Hematopoietic multipotent progenitor cell treated with erythropoietin and hydrocortisone succinate and interleukin-3 and kit ligand, for 15 days (in vitro differentiated cells): ENCODE results near the gene DHX58.
"Not testable (repeated sequence)": the region's sequence is repeated elsewhere in the genome, so short reads cannot be mapped to it uniquely, and the experiment has no call there.

Source experiments
- DNase-seq: peaks from one replicate; pipeline ENCODE4 v3.0.0-alpha.2; 2015; ENCODE audit warnings: low spot score

DHX58 gene

GRCh38 chr17:42112552-42113176 is at the start of gene DHX58:
DHX58 (minus strand) TSS chr17:42112714; CDS start chr17:42111892, 822 bp downstream.
- DNase-seq, result peak; percentile 80

GRCh38 chr17:42160531-42160910 is 48.0 kb upstream of the DHX58 start:
- DNase-seq, result no peak

- no peak for DNase-seq
Observed at GRCh38 chr17:42159796-42160530, 47.4 kb upstream of the DHX58 start.

GRCh38 chr17:42155614-42156045 is 43.1 kb upstream of the DHX58 start:
- DNase-seq, result no peak

- DNase-seq, result no peak
Observed at GRCh38 chr17:42153919-42154742, 41.6 kb upstream of the DHX58 start.

- no peak for DNase-seq
Observed at GRCh38 chr17:42146911-42147607, 34.5 kb upstream of the DHX58 start.

- not testable (repeated sequence) for DNase-seq
Observed at GRCh38 chr17:42143138-42143537, 30.6 kb upstream of the DHX58 start.

- DNase-seq, result no peak
Observed at GRCh38 chr17:42142371-42142896, 29.9 kb upstream of the DHX58 start.

GRCh38 chr17:42141382-42141781 is 28.9 kb upstream of the DHX58 start:
- no peak for DNase-seq

- DNase-seq, result not testable (repeated sequence)
Observed at GRCh38 chr17:42140690-42141089, 28.2 kb upstream of the DHX58 start.

- DNase-seq, result no peak
Observed at GRCh38 chr17:42138749-42139492, 26.4 kb upstream of the DHX58 start.

GRCh38 chr17:42136654-42137051 is 24.1 kb upstream of the DHX58 start:
- no peak for DNase-seq

- no peak for DNase-seq
Observed at GRCh38 chr17:42135664-42136653, 23.4 kb upstream of the DHX58 start.

- no peak for DNase-seq
Observed at GRCh38 chr17:42135151-42135550, 22.6 kb upstream of the DHX58 start.

GRCh38 chr17:42133461-42134041 is 21.0 kb upstream of the DHX58 start:
- peak; percentile 41 for DNase-seq

- no peak for DNase-seq
Observed at GRCh38 chr17:42132941-42133340, 20.4 kb upstream of the DHX58 start.

GRCh38 chr17:42131981-42132432 is 19.5 kb upstream of the DHX58 start:
- DNase-seq, result no peak

- no peak for DNase-seq
Observed at GRCh38 chr17:42131232-42131631, 18.7 kb upstream of the DHX58 start.

- DNase-seq, result no peak
Observed at GRCh38 chr17:42130310-42130936, 17.9 kb upstream of the DHX58 start.
